WI38 (cell line): ENCODE data around the gene CD37.
"Not testable (repeated sequence)": the region's sequence is repeated elsewhere in the genome, so short reads cannot be mapped to it uniquely, and the experiment has no call there.

Source experiments
- H3K4me3 ChIP-seq: 2 replicates; pipeline ENCODE4 v1.5.1; 2011; ENCODE audit warnings: low read depth, mild to moderate bottlenecking, control low read depth, low read length
- CTCF ChIP-seq: IDR thresholded peaks from 2 replicates; pipeline ENCODE4 v1.5.1; 2012; ENCODE audit warnings: low read depth, mild to moderate bottlenecking, control low read depth, low read length

Gene CD37, protein sequence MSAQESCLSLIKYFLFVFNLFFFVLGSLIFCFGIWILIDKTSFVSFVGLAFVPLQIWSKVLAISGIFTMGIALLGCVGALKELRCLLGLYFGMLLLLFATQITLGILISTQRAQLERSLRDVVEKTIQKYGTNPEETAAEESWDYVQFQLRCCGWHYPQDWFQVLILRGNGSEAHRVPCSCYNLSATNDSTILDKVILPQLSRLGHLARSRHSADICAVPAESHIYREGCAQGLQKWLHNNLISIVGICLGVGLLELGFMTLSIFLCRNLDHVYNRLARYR

DNA sequence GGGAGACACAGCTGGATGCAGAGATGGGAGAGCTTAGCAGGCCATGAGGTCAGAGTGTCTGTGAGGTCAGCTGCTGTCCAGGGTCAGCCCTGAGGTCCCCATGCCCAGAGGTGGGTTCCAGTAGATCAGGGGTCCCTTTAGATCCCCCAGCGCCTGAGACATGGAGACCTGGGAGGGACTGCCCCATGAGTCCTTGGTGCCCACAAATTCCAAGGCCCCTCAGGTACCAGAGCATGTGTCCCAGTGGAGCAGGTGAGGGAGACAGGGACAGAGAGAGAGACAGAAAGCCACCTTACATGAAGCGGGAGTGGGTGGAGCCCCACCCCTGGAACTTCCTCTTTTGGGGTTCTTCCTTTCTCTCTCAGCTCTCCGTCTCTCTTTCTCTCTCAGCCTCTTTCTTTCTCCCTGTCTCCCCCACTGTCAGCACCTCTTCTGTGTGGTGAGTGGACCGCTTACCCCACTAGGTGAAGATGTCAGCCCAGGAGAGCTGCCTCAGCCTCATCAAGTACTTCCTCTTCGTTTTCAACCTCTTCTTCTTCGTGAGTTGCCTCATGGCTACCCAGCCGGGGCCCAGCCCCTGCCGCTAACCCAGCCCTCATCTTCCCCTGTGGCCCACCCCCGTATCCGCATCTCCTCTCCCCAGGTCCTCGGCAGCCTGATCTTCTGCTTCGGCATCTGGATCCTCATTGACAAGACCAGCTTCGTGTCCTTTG is at the start of gene CD37:
Gene CD37, plus strand, starts transcription at position 336 of the 713 bp plus-strand sequence. Its CDS starts 135 bp downstream, at position 471.
- TF ChIP-seq CTCF, result no peak
- no peak within 1 kb of the TSS for H3K4me3 ChIP-seq

GRCh38 chr19:49287141-49287770 is 48.0 kb upstream of the CD37 start:
- no peak overlapping the region for H3K4me3 ChIP-seq
- no peak for TF ChIP-seq CTCF

GRCh38 chr19:49288205-49288604 is 47.0 kb upstream of the CD37 start:
- not testable (repeated sequence) for H3K4me3 ChIP-seq

DNA sequence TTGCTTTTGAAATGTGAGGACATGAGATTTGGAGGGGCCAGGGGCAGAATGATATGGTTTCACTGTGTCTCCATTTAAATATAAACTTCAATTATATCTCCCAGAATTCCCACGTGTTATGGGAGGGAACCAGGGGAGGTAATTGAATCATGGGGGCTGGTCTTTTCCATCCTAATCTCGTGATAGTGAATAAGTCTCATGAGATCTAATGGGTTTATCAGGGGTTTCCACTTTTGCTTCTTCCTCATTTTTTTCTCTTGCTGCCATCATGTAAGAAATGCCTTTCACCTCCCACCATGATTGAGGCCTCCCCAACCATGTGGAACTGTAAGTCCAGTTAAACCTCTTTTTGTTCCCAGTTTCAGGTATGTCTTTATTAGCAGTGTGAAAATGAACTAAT is 45.9 kb upstream of the CD37 start:
- H3K4me3 ChIP-seq, result not testable (repeated sequence)

DNA sequence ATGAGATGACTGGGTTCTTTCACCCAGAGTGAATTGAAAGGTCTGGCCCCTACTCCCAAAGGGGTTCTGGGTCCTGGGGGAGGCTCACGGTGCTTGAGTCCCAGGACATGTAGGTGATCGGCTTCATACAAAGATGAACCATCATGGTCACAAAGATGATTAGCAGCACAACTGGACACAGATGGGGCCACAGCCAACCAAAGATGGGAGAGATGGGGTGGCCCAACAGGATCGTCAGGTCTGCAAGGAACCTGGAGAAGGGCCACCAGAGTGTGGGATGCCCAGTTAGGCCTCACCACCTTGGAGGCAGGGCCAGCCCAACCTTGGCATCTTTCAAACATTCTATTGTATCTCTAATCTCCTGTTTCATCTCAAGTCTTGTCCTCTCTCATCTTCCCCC is 44.7 kb upstream of the CD37 start:
- no peak overlapping the region for H3K4me3 ChIP-seq
- no peak for TF ChIP-seq CTCF

DNA sequence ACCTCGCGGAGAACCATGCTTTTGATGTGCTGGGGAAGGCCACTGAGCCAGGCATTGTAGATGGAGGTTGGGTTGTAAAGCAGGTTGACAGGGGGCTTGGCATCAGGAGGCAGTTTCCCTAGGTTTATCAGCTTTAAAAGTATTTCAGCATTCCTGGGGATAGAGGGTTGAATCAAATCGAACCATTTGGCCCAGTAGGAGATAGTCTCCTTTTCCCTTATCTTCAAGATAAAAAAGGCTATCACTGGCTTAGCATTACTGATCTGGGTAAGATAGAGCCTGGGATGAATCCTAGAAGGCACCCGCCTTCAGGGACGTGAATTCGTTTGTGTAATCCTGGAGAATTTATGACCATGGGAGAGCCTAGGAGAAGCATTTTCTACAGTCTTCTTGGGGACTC is 40.8 kb upstream of the CD37 start:
- TF ChIP-seq CTCF, result no peak

GRCh38 chr19:49295208-49295880 is 39.9 kb upstream of the CD37 start:
- no peak for TF ChIP-seq CTCF
- H3K4me3 ChIP-seq, result no peak overlapping the region

More for the DNA sequence above, 40.8 kb upstream of the CD37 start:
- H3K4me3 ChIP-seq, result no peak overlapping the region

GRCh38 chr19:49297403-49297802 is 37.8 kb upstream of the CD37 start:
- H3K4me3 ChIP-seq, result no peak overlapping the region
- no peak for TF ChIP-seq CTCF

- H3K4me3 ChIP-seq, result not testable (repeated sequence)
These were observed 36.6 kb upstream of the CD37 start for GRCh38 chr19:49298653-49299052.
